SJSA1 (cell line): ENCODE measurements around the gene PRELID1. TPM values are rescaled to one million over a fixed set of nuclear protein-coding genes. Genes with fewer than 3 reads are reported as not detected.
A peak's percentile ranks its signal among the peaks of the same experiment; 100 is the strongest.

Experiments used
- DNase-seq, 2 experiments: peaks; one replicate each; pipeline ENCODE4 v3.0.0-alpha.2; 2015 to 2020; ENCODE audit warnings: low spot score in 2 of 2, low read depth in 1 of 2
- H3K27ac ChIP-seq: fragments of 250-450 bp; sonication (Bioruptor Pico); 2 replicates; pipeline ENCODE4 v1.5.1; 2020; ENCODE audit warnings: mild to moderate bottlenecking, moderate library complexity
- H3K27me3 ChIP-seq: fragments of 250-450 bp; sonication (Bioruptor Pico); replicated peaks from 2 replicates; pipeline ENCODE4 v1.5.1; 2020; ENCODE audit warnings: mild to moderate bottlenecking, moderate library complexity
- H3K36me3 ChIP-seq: fragments of 250-450 bp; sonication (Bioruptor Pico); 2 replicates; pipeline ENCODE4 v1.5.1; 2020; ENCODE audit warnings: mild to moderate bottlenecking
- H3K4me1 ChIP-seq: fragments of 250-450 bp; sonication (Bioruptor Pico); replicated peaks from 2 replicates; pipeline ENCODE4 v1.6.1; 2021; ENCODE audit warnings: mild to moderate bottlenecking
- H3K4me3 ChIP-seq: fragments of 250-450 bp; sonication (Bioruptor Pico); 2 replicates; pipeline ENCODE4 v1.5.1; 2020; ENCODE audit warnings: mild to moderate bottlenecking
- H3K9me3 ChIP-seq: fragments of 250-450 bp; sonication (Bioruptor Pico); replicated peaks from 2 replicates; pipeline ENCODE4 v1.5.1; 2020; ENCODE audit warnings: mild to moderate bottlenecking
- total RNA-seq: library from RNA; depleted of rRNA; stranded (reverse); fragments of >200 nt; shearing (Covaris generic); gene quantifications from 2 replicates; pipeline ENCODE4 v1.2.3, GENCODE V29; 2014

Gene PRELID1
- total RNA-seq, 1 experiment from 2014 or later: 456 TPM

DNA sequence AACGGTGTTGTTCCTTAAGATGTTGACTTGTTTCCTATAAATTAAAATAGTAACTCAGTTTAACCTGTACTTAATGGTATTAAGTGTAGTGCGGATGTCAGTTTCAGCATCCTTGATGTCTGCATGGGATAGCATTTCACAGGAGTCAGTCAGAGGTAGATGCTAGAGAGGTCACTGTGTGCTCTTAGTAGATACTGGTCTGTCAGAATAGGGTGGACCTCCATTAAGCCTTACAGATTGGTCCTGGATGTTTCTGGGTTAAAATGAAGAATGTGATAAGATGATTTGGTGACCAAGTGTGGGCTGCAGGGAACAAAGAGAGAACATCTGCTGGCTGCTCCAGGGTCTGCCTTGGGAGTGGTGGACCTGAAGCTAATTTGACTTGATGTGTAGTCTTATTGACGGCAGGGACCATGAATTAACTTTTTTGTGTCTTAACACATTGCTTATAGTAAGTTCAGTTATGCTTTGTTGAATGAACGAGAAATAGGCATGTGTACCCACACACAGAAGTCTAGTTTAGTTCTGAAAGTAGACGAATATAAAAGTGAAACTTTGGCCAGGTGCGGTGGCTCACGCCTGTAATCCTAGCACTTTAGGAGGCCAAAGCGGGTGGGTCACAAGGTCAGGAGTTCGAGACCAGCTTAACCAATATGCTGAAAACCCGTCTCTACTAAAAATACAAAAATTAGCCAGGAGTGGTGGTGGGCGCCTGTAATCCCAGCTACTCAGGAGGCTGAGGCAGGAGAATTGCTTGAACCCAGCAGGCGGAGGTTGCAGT is 12.6 kb upstream of the PRELID1 start:
- Histone ChIP-seq H3K36me3 (peaks cover 87% of the 10 kb centered on the region), H3K4me1 (no peaks in the 10 kb centered on the region), H3K27ac (no peak overlapping the region), H3K9me3 (no peaks in the 10 kb centered on the region), H3K4me3 (no peak overlapping the region), H3K27me3 (no peaks in the 10 kb centered on the region)
- DNase-seq: no peak

DNA sequence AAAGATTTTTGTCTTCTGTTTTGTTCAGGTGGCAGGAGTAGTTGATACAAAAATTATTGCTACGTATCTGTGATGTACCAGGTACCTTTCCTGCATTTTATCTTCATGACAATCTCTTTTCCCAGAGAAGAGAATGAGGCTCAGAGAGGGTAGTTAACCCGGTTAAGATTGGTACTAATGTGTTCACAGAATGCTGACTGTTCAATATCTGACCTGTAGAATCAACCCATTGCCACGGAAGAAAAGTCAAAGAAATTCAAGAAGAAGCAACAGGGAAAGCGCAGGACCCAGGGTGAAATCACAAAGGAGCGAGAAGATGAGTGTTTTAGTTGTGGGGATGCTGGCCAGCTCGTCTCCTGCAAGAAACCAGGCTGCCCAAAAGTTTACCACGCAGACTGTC is 11.9 kb upstream of the PRELID1 start:
- Histone ChIP-seq H3K9me3 (no peaks in the 10 kb centered on the region), H3K4me3 (no peak overlapping the region), H3K27me3 (no peaks in the 10 kb centered on the region), H3K27ac (no peak overlapping the region), H3K4me1 (no peaks in the 10 kb centered on the region), H3K36me3 (peaks cover 86% of the 10 kb centered on the region)
- no peak for DNase-seq

DNA sequence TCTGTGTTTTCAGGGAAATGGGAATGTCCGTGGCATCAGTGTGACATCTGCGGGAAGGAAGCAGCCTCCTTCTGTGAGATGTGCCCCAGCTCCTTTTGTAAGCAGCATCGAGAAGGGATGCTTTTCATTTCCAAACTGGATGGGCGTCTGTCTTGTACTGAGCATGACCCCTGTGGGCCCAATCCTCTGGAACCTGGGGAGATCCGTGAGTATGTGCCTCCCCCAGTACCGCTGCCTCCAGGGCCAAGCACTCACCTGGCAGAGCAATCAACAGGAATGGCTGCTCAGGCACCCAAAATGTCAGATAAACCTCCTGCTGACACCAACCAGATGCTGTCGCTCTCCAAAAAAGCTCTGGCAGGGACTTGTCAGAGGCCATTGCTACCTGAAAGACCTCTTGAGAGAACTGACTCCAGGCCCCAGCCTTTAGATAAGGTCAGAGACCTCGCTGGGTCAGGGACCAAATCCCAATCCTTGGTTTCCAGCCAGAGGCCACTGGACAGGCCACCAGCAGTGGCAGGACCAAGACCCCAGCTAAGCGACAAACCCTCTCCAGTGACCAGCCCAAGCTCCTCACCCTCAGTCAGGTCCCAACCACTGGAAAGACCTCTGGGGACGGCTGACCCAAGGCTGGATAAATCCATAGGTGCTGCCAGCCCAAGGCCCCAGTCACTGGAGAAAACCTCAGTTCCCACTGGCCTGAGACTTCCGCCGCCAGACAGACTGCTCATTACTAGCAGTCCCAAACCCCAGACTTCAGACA is 9.6 kb upstream of the PRELID1 start:
- no peaks in the 10 kb centered on the region for H3K9me3 ChIP-seq
- H3K27ac ChIP-seq: no peak overlapping the region
- H3K4me1 ChIP-seq: no peaks in the 10 kb centered on the region
- H3K36me3 ChIP-seq: peaks cover 78% of the 10 kb centered on the region
- no peaks in the 10 kb centered on the region for H3K27me3 ChIP-seq
- no peak overlapping the region for H3K4me3 ChIP-seq
- DNase-seq: no peak

- no peaks in the 10 kb centered on the region for H3K9me3 ChIP-seq
- peaks cover 79% of the 10 kb centered on the region for H3K36me3 ChIP-seq
- no peaks in the 10 kb centered on the region for H3K4me1 ChIP-seq
- no peak for DNase-seq
- no peak overlapping the region for H3K27ac ChIP-seq
- no peaks in the 10 kb centered on the region for H3K27me3 ChIP-seq
- no peak overlapping the region for H3K4me3 ChIP-seq
Observed at GRCh38 chr5:177294632-177295031, 9.0 kb upstream of the PRELID1 start.

GRCh38 chr5:177295924-177296323 is 7.7 kb upstream of the PRELID1 start:
- Histone ChIP-seq H3K27me3 (no peaks in the 10 kb centered on the region), H3K36me3 (peaks cover 79% of the 10 kb centered on the region), H3K27ac (no peak overlapping the region), H3K4me1 (peaks cover 10% of the 10 kb centered on the region), H3K4me3 (no peak overlapping the region), H3K9me3 (no peaks in the 10 kb centered on the region)
- DNase-seq: no peak

DNA sequence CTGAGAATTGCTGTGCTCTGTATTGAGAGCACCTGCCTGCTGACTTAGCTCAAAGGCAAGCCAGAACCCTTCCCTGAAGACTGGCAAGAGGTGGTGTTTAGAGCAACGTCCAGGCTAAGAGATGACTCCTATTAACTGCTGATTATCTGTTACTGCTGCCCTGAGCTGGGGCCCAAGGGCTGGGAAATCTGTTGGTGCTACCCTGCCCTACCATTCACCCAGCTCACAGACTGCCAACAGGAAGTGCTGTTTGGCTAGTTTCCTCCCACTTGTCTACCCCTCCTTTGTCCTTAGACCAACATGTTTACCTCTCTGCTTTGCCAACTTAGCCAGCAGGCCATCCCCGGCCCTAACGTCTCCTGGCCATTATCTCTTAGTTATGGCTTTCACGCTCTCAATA is 7.0 kb upstream of the PRELID1 start:
- H3K27ac ChIP-seq: no peak overlapping the region
- no peaks in the 10 kb centered on the region for H3K9me3 ChIP-seq
- no peak overlapping the region for H3K4me3 ChIP-seq
- peaks cover 16% of the 10 kb centered on the region for H3K4me1 ChIP-seq
- H3K36me3 ChIP-seq: peaks cover 81% of the 10 kb centered on the region
- H3K27me3 ChIP-seq: no peaks in the 10 kb centered on the region
- DNase-seq: no peak

- Histone ChIP-seq H3K4me3 (no peak overlapping the region), H3K9me3 (no peaks in the 10 kb centered on the region), H3K36me3 (peaks cover 79% of the 10 kb centered on the region), H3K27me3 (no peaks in the 10 kb centered on the region), H3K4me1 (peaks cover 29% of the 10 kb centered on the region), H3K27ac (no peak overlapping the region)
- no peak for DNase-seq
Observed at GRCh38 chr5:177297922-177298321, 5.7 kb upstream of the PRELID1 start.

DNA sequence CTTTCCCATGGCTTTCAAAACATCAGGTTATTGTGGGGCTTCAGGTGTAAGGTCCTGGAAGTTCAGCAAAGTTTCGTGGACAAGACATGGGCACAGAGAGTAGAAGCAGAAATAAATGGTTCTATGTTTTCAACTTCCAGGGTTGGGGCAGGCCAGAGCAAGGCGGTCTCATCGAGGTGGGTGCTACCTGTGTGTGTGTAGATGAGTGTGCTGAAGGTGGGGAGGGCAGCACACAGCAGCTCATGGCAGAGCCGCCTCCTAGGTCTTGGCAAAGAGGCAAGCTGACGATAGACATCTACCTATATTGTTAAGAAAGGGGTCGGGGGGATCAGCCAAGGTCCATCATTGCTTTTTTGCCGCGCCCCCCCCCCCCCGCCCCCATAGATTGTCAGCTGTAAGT is 3.9 kb upstream of the PRELID1 start:
- Histone ChIP-seq H3K9me3 (no peaks in the 10 kb centered on the region), H3K4me3 (no peak overlapping the region), H3K27ac (no peak overlapping the region), H3K27me3 (no peaks in the 10 kb centered on the region), H3K36me3 (peaks cover 80% of the 10 kb centered on the region), H3K4me1 (peaks cover 36% of the 10 kb centered on the region)
- DNase-seq: no peak

- peak overlapping the region; percentile 49 for H3K27ac ChIP-seq
- no peak overlapping the region for H3K4me3 ChIP-seq
- H3K4me1 ChIP-seq: peaks cover 41% of the 10 kb centered on the region
- peak; percentile 79 to 82 for DNase-seq
- H3K27me3 ChIP-seq: no peaks in the 10 kb centered on the region
- no peaks in the 10 kb centered on the region for H3K9me3 ChIP-seq
- peaks cover 80% of the 10 kb centered on the region for H3K36me3 ChIP-seq
Observed at GRCh38 chr5:177300236-177300880, 3.2 kb upstream of the PRELID1 start.

- Histone ChIP-seq H3K27ac (no peak overlapping the region), H3K4me3 (no peak overlapping the region), H3K9me3 (no peaks in the 10 kb centered on the region), H3K4me1 (peaks cover 45% of the 10 kb centered on the region), H3K36me3 (peaks cover 80% of the 10 kb centered on the region), H3K27me3 (no peaks in the 10 kb centered on the region)
- no peak for DNase-seq
Observed at GRCh38 chr5:177300951-177301350, 2.6 kb upstream of the PRELID1 start.

DNA sequence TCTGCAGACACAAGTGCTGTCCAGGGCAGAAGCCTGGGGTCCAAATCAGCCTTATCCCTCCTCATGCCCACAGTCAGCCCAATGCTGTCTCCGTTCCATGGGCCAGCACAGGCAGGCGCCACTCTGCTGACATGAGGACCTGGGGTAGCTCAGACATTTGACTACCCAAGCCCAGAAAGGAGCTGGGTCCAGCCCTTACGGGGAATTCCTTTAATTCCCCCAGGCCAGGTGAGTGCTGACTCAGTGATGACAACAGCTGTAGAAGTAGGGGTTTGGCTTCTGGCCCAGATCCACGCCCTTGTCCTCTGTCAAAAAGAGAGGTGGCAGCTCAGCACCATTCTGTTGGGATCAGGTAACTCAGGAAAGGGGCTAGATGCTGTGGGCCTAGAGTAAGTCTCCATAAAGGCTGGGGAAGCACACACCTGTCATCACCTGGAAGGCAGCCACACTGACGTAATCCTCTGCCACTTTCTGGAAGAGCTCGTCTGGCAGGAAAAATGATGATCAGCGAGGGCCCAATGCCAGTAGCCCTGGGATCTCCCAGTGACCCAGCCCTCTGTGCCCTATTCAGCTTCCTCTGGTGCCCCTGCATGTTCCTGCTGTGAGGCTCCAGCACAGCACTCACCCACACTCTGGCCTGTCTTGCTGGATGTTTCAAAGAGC is 2.0 kb upstream of the PRELID1 start:
- no peak overlapping the region for H3K4me3 ChIP-seq
- no peak overlapping the region for H3K27ac ChIP-seq
- peaks cover 79% of the 10 kb centered on the region for H3K36me3 ChIP-seq
- no peak for DNase-seq
- no peaks in the 10 kb centered on the region for H3K9me3 ChIP-seq
- peaks cover 45% of the 10 kb centered on the region for H3K4me1 ChIP-seq
- no peaks in the 10 kb centered on the region for H3K27me3 ChIP-seq

- DNase-seq: no peak
- Histone ChIP-seq H3K27ac (no peak overlapping the region), H3K27me3 (no peaks in the 10 kb centered on the region), H3K9me3 (no peaks in the 10 kb centered on the region), H3K4me1 (peaks cover 45% of the 10 kb centered on the region), H3K36me3 (peaks cover 86% of the 10 kb centered on the region), H3K4me3 (peak overlapping the region; percentile 78)
Observed at GRCh38 chr5:177302354-177303110, 1.1 kb upstream of the PRELID1 start.

- DNase-seq: peak; percentile 53 to 57
- no peaks in the 10 kb centered on the region for H3K9me3 ChIP-seq
- peak overlapping the region; percentile 57 for H3K27ac ChIP-seq
- peaks cover 91% of the 10 kb centered on the region for H3K36me3 ChIP-seq
- H3K27me3 ChIP-seq: no peaks in the 10 kb centered on the region
- peaks cover 45% of the 10 kb centered on the region for H3K4me1 ChIP-seq
- peak overlapping the region; percentile 78 for H3K4me3 ChIP-seq
Observed at GRCh38 chr5:177303925-177304391, 359 bp downstream of the PRELID1 start.
